Stimulated activated naive B cell treated with anti-CD40 and anti-IgM and Interleukin-4, amounts not matched to agents 10 μg/mL and 1 μg/mL and 100 μg/mL, for 72 hours (primary cell): Measurements from ENCODE around the gene ZP3.
A peak's percentile ranks its signal among the peaks of the same experiment; 100 is the strongest.
"Not testable (repeated sequence)": the region's sequence is repeated elsewhere in the genome, so short reads cannot be mapped to it uniquely, and the experiment has no call there.

Experiments used
- ATAC-seq, 2 donors: fragments of 150-1000 bp; cut with Tn5 transposase; replicated peaks; 2 replicates each; pipeline ENCODE4 v1.10.0; 2021; ENCODE audit warnings: moderate library complexity in 1 of 2
- DNase-seq: peaks from one replicate; pipeline ENCODE4 v3.0.0; 2021
- H3K27ac Mint-ChIP-seq: one replicate; pipeline ENCODE4 v1.8.0; 2022; ENCODE audit warnings: mild to moderate bottlenecking, mixed read lengths
- H3K27me3 Mint-ChIP-seq, 2 donors: one replicate each; pipeline ENCODE4 v1.8.0; 2022; ENCODE audit warnings: mixed read lengths in 2 of 2
- H3K36me3 Mint-ChIP-seq, 2 donors: one replicate each; pipeline ENCODE4 v1.8.0; 2022; ENCODE audit warnings: mixed read lengths in 2 of 2, mild to moderate bottlenecking in 1 of 2
- H3K4me1 Mint-ChIP-seq, 2 donors: one replicate each; pipeline ENCODE4 v1.8.0; 2022; ENCODE audit warnings: mixed read lengths in 2 of 2, mild to moderate bottlenecking in 1 of 2
- H3K4me3 Mint-ChIP-seq, 2 donors: one replicate each; pipeline ENCODE4 v1.8.0; 2022; ENCODE audit warnings: mild to moderate bottlenecking in 2 of 2, mixed read lengths in 2 of 2, moderate library complexity in 1 of 2
- H3K9me3 Mint-ChIP-seq, 2 donors: one replicate each; pipeline ENCODE4 v1.8.0; 2022; ENCODE audit warnings: mixed read lengths in 2 of 2, mild to moderate bottlenecking in 1 of 2

The ZP3 gene

GRCh38 chr7:76424413-76425111 lies at the start of gene ZP3:
ZP3 (plus strand) TSS chr7:76424950; CDS start chr7:76424965, 15 bp downstream.
- H3K9me3 Mint-ChIP-seq = no peaks in the 10 kb centered on the region
- H3K4me3 Mint-ChIP-seq = no peak within 1 kb of the TSS
- H3K27me3 Mint-ChIP-seq = peaks cover 18% of the 10 kb centered on the region in 2 donors
- H3K36me3 Mint-ChIP-seq = no peaks in the 10 kb centered on the region
- H3K27ac Mint-ChIP-seq = no peak within 1 kb of the TSS
- peak; percentile 55 to 65 for ATAC-seq
- peaks cover 12 to 20% of the 10 kb centered on the region in 2 donors for H3K4me1 Mint-ChIP-seq
- DNase-seq = no peak

- peaks cover 0 to 5% of the 10 kb centered on the region in 2 donors for H3K4me1 Mint-ChIP-seq
- no peak overlapping the region for H3K27ac Mint-ChIP-seq
- no peak overlapping the region for H3K4me3 Mint-ChIP-seq
- no peaks in the 10 kb centered on the region for H3K9me3 Mint-ChIP-seq
- peaks cover 26 to 31% of the 10 kb centered on the region in 2 donors for H3K27me3 Mint-ChIP-seq
- ATAC-seq (no peak), DNase-seq (no peak)
- H3K36me3 Mint-ChIP-seq = no peaks in the 10 kb centered on the region
These were observed 49.5 kb upstream of the ZP3 start for GRCh38 chr7:76375251-76375650.

GRCh38 chr7:76377186-76377918 lies 47.4 kb upstream of the ZP3 start:
- Mint-ChIP-seq H3K27ac (no peak overlapping the region), H3K4me1 (peaks cover 0 to 5% of the 10 kb centered on the region in 2 donors), H3K4me3 (no peak overlapping the region), H3K27me3 (peaks cover 18 to 26% of the 10 kb centered on the region in 2 donors), H3K36me3 (no peaks in the 10 kb centered on the region), H3K9me3 (no peaks in the 10 kb centered on the region)
- ATAC-seq = no peak
- no peak for DNase-seq

- H3K4me3 Mint-ChIP-seq = peak overlapping the region; percentile 76 to 84
These were observed 44.2 kb upstream of the ZP3 start for GRCh38 chr7:76380623-76380966.

GRCh38 chr7:76381814-76382213 lies 42.9 kb upstream of the ZP3 start:
- no peaks in the 10 kb centered on the region for H3K36me3 Mint-ChIP-seq
- no peak for DNase-seq
- H3K27me3 Mint-ChIP-seq = no peaks in the 10 kb centered on the region
- H3K4me1 Mint-ChIP-seq = peaks cover 0 to 5% of the 10 kb centered on the region in 2 donors
- no peak overlapping the region for H3K27ac Mint-ChIP-seq
- no peak for ATAC-seq
- no peaks in the 10 kb centered on the region for H3K9me3 Mint-ChIP-seq
- H3K4me3 Mint-ChIP-seq = no peak overlapping the region

More at GRCh38 chr7:76380623-76380966, 44.2 kb upstream of the ZP3 start:
- peak overlapping the region; percentile 14 for H3K27ac Mint-ChIP-seq
- ATAC-seq = no peak
- H3K27me3 Mint-ChIP-seq = no peaks in the 10 kb centered on the region
- no peak for DNase-seq
- H3K36me3 Mint-ChIP-seq = no peaks in the 10 kb centered on the region
- H3K4me1 Mint-ChIP-seq = peaks cover 0 to 5% of the 10 kb centered on the region in 2 donors
- H3K9me3 Mint-ChIP-seq = no peaks in the 10 kb centered on the region

- no peaks in the 10 kb centered on the region for H3K27me3 Mint-ChIP-seq
- DNase-seq = no peak
- H3K36me3 Mint-ChIP-seq = no peaks in the 10 kb centered on the region
- H3K27ac Mint-ChIP-seq = no peak overlapping the region
- ATAC-seq = no peak
- H3K9me3 Mint-ChIP-seq = no peaks in the 10 kb centered on the region
- H3K4me1 Mint-ChIP-seq = peaks cover 0 to 3% of the 10 kb centered on the region in 2 donors
- H3K4me3 Mint-ChIP-seq = no peak overlapping the region
These were observed 41.4 kb upstream of the ZP3 start for GRCh38 chr7:76383089-76383944.

- no peaks in the 10 kb centered on the region for H3K9me3 Mint-ChIP-seq
- H3K4me3 Mint-ChIP-seq = no peak overlapping the region
- ATAC-seq = no peak
- H3K27ac Mint-ChIP-seq = no peak overlapping the region
- no peaks in the 10 kb centered on the region for H3K36me3 Mint-ChIP-seq
- peaks cover under 1 to 10% of the 10 kb centered on the region in 2 donors for H3K4me1 Mint-ChIP-seq
- no peak for DNase-seq
- H3K27me3 Mint-ChIP-seq = no peaks in the 10 kb centered on the region
These were observed 38.0 kb upstream of the ZP3 start for GRCh38 chr7:76386691-76387260.

- Mint-ChIP-seq H3K27ac (peak overlapping the region; percentile 77), H3K4me1 (peaks cover 4 to 20% of the 10 kb centered on the region in 2 donors)
- not testable (repeated sequence) for H3K27me3 Mint-ChIP-seq, DNase-seq, H3K36me3 Mint-ChIP-seq, H3K4me3 Mint-ChIP-seq, ATAC-seq, H3K9me3 Mint-ChIP-seq
These were observed 37.0 kb upstream of the ZP3 start for GRCh38 chr7:76387789-76388188.

GRCh38 chr7:76390092-76390491 lies 34.7 kb upstream of the ZP3 start:
- no peak for ATAC-seq
- H3K9me3 Mint-ChIP-seq = no peaks in the 10 kb centered on the region
- H3K36me3 Mint-ChIP-seq = no peaks in the 10 kb centered on the region
- H3K4me3 Mint-ChIP-seq = no peak overlapping the region
- H3K4me1 Mint-ChIP-seq = peaks cover 6 to 26% of the 10 kb centered on the region in 2 donors
- no peak for DNase-seq
- H3K27ac Mint-ChIP-seq = no peak overlapping the region
- no peaks in the 10 kb centered on the region for H3K27me3 Mint-ChIP-seq

- no peak for DNase-seq
- H3K4me3 Mint-ChIP-seq = peak overlapping the region; percentile 86 to 91
- H3K27ac Mint-ChIP-seq = peak overlapping the region; percentile 96
- H3K27me3 Mint-ChIP-seq = no peaks in the 10 kb centered on the region
- ATAC-seq = peak; percentile 2 to 6
- H3K9me3 Mint-ChIP-seq = no peaks in the 10 kb centered on the region
- peaks cover 9 to 31% of the 10 kb centered on the region in 2 donors for H3K4me1 Mint-ChIP-seq
- no peaks in the 10 kb centered on the region for H3K36me3 Mint-ChIP-seq
These were observed 32.1 kb upstream of the ZP3 start for GRCh38 chr7:76392531-76393115.

- Mint-ChIP-seq H3K9me3 (no peaks in the 10 kb centered on the region), H3K4me3 (peak overlapping the region; percentile 86 to 91), H3K4me1 (peaks cover 13 to 37% of the 10 kb centered on the region in 2 donors), H3K27me3 (no peaks in the 10 kb centered on the region), H3K27ac (peak overlapping the region; percentile 96), H3K36me3 (no peaks in the 10 kb centered on the region)
- ATAC-seq (peak; percentile 89 to 90), DNase-seq (peak; percentile 87)
These were observed 31.4 kb upstream of the ZP3 start for GRCh38 chr7:76393116-76394031.

GRCh38 chr7:76394957-76395356 lies 29.8 kb upstream of the ZP3 start:
- ATAC-seq (no peak), DNase-seq (no peak)
- H3K27ac Mint-ChIP-seq = no peak overlapping the region

GRCh38 chr7:76395605-76395964 lies 29.2 kb upstream of the ZP3 start:
- not testable (repeated sequence) for ATAC-seq, H3K36me3 Mint-ChIP-seq, H3K4me3 Mint-ChIP-seq, DNase-seq, H3K27me3 Mint-ChIP-seq, H3K9me3 Mint-ChIP-seq, H3K27ac Mint-ChIP-seq
- H3K4me1 Mint-ChIP-seq = peaks cover 16 to 29% of the 10 kb centered on the region in 2 donors

More at GRCh38 chr7:76394957-76395356, 29.8 kb upstream of the ZP3 start:
- Mint-ChIP-seq H3K27me3 (no peaks in the 10 kb centered on the region), H3K9me3 (no peaks in the 10 kb centered on the region), H3K36me3 (no peaks in the 10 kb centered on the region), H3K4me3 (peak overlapping the region in 1 of 2 donors; percentile 18), H3K4me1 (peaks cover 16 to 29% of the 10 kb centered on the region in 2 donors)
